HG03095 (cell line): Measurements from ENCODE around the gene TAF1C.

Source experiments
- ATAC-seq: cut with Tn5 transposase; IDR thresholded peaks from one replicate; pipeline ENCODE4 v1.9.1; 2021; ENCODE audit warnings: moderate library complexity; ENCODE audit not compliant: unreplicated experiment

TAF1C gene

GRCh38 chr16:84184775-84185174 lies 2.1 kb downstream of the TAF1C start:
- ATAC-seq, result no peak

GRCh38 chr16:84183911-84184591 lies 2.8 kb downstream of the TAF1C start:
- ATAC-seq, result no peak

- no peak for ATAC-seq
Observed at GRCh38 chr16:84183572-84183875, 3.3 kb downstream of the TAF1C start.

- ATAC-seq, result no peak
Observed at GRCh38 chr16:84182680-84183571, 3.9 kb downstream of the TAF1C start.

GRCh38 chr16:84182104-84182503 lies 4.8 kb downstream of the TAF1C start:
- ATAC-seq, result no peak

- no peak for ATAC-seq
Observed at GRCh38 chr16:84181144-84181915, 5.5 kb downstream of the TAF1C start.

- ATAC-seq, result no peak
Observed at GRCh38 chr16:84180519-84181140, 6.2 kb downstream of the TAF1C start.

- ATAC-seq, result no peak
Observed at GRCh38 chr16:84179612-84180320, 7.1 kb downstream of the TAF1C start.

GRCh38 chr16:84178892-84179611 lies 7.8 kb downstream of the TAF1C start:
- ATAC-seq, result no peak

- ATAC-seq, result no peak
Observed at GRCh38 chr16:84178146-84178765, 8.6 kb downstream of the TAF1C start.

- ATAC-seq, result no peak
Observed at GRCh38 chr16:84177741-84178073, 9.2 kb downstream of the TAF1C start.

- ATAC-seq, result no peak
Observed at GRCh38 chr16:84176192-84177053, 10.4 kb downstream of the TAF1C start.

- peak; percentile 76 for ATAC-seq
Observed at GRCh38 chr16:84175350-84176081, 11.3 kb downstream of the TAF1C start.

- no peak for ATAC-seq
Observed at GRCh38 chr16:84174396-84174795, 12.5 kb downstream of the TAF1C start.

- ATAC-seq, result no peak
Observed at GRCh38 chr16:84169765-84170310, 17.0 kb downstream of the TAF1C start.

- ATAC-seq, result no peak
Observed at GRCh38 chr16:84166796-84167695, 19.8 kb downstream of the TAF1C start.

GRCh38 chr16:84165746-84166145 lies 21.1 kb downstream of the TAF1C start:
- no peak for ATAC-seq
